ENCODE measurements around the gene POU2F3. TPM values are rescaled to one million over a fixed set of nuclear protein-coding genes. Genes with fewer than 3 reads are reported as not detected.

The POU2F3 gene
- total and polyA plus RNA-seq, 2 of the 8 experiments (the other 6 are each of a cell fraction or from before 2014, with no cell fraction given) = 1.0 to 2.1 TPM

DNA sequence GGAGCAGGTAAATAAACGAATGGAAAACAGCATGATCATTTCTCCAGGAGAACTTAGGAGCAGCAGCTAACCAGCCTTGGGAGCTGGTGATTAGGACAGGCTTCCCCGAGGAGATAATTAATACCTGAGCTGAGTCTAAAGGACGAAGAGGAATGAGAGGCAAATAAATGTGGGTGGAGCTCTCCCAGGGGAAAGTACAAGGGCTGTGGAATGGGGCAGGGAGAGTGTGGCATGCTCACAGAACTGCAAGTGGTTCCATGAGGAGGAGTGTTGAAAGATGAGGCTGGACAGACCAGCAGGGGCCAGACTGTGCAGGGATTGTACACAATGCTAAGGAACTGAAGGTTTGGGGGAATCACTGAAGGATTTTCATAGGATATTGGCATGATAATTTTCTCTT is 70.9 kb downstream of the POU2F3 start (continued):
- TF ChIP-seq, protein P1, sequence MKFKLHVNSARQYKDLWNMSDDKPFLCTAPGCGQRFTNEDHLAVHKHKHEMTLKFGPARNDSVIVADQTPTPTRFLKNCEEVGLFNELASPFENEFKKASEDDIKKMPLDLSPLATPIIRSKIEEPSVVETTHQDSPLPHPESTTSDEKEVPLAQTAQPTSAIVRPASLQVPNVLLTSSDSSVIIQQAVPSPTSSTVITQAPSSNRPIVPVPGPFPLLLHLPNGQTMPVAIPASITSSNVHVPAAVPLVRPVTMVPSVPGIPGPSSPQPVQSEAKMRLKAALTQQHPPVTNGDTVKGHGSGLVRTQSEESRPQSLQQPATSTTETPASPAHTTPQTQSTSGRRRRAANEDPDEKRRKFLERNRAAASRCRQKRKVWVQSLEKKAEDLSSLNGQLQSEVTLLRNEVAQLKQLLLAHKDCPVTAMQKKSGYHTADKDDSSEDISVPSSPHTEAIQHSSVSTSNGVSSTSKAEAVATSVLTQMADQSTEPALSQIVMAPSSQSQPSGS (IDR thresholded peaks at IDR 0.05; ENCODE audit: low read length) = no peak
- TF ChIP-seq CHD2 (IDR thresholded peaks at IDR 0.05; ENCODE audit: low read length) = no peak
- TF ChIP-seq, protein P2, sequence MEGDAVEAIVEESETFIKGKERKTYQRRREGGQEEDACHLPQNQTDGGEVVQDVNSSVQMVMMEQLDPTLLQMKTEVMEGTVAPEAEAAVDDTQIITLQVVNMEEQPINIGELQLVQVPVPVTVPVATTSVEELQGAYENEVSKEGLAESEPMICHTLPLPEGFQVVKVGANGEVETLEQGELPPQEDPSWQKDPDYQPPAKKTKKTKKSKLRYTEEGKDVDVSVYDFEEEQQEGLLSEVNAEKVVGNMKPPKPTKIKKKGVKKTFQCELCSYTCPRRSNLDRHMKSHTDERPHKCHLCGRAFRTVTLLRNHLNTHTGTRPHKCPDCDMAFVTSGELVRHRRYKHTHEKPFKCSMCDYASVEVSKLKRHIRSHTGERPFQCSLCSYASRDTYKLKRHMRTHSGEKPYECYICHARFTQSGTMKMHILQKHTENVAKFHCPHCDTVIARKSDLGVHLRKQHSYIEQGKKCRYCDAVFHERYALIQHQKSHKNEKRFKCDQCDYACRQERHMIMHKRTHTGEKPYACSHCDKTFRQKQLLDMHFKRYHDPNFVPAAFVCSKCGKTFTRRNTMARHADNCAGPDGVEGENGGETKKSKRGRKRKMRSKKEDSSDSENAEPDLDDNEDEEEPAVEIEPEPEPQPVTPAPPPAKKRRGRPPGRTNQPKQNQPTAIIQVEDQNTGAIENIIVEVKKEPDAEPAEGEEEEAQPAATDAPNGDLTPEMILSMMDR (IDR thresholded peaks at IDR 0.05; ENCODE audit: control extremely low read depth in 1 of 3, insufficient read depth in 1 of 3, low read depth in 1 of 3, low read length in 3 of 3) = no peak
